ENCODE results near the gene STIM2.

DNA sequence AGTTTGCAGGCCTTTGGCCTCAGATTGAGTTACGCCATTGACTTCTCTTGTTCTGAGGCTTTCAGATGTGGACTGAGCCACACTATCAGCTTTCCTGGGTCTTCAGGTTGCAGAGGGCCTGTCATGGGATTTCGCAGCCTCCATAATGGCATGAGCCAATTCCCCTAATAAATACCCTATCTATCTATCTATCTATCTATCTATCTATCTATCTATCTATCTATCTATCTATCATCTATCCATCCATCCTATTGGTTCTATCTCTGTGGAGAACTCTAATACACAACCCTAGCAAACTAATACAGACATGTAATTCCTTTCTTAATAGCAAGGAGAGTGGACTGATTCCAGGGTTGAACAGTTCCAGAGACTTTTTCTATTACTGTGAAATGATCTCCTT lies 9.5 kb upstream of the STIM2 start:
- TF ChIP-seq, protein P1, sequence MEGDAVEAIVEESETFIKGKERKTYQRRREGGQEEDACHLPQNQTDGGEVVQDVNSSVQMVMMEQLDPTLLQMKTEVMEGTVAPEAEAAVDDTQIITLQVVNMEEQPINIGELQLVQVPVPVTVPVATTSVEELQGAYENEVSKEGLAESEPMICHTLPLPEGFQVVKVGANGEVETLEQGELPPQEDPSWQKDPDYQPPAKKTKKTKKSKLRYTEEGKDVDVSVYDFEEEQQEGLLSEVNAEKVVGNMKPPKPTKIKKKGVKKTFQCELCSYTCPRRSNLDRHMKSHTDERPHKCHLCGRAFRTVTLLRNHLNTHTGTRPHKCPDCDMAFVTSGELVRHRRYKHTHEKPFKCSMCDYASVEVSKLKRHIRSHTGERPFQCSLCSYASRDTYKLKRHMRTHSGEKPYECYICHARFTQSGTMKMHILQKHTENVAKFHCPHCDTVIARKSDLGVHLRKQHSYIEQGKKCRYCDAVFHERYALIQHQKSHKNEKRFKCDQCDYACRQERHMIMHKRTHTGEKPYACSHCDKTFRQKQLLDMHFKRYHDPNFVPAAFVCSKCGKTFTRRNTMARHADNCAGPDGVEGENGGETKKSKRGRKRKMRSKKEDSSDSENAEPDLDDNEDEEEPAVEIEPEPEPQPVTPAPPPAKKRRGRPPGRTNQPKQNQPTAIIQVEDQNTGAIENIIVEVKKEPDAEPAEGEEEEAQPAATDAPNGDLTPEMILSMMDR (IDR thresholded peaks at IDR 0.05; ENCODE audit: insufficient read depth, low read depth, low read length) = no peak
- no peak for TF ChIP-seq EZH2 (IDR thresholded peaks at IDR 0.05; ENCODE audit: insufficient read depth, low read length)

Measured in astrocyte (in vitro differentiated cells and primary cell).